Upper lobe of right lung (tissue), 1 donor: Measurements from ENCODE around the gene TEAD3. TPM values are rescaled to one million over a fixed set of nuclear protein-coding genes. Genes with fewer than 3 reads are reported as not detected.
A peak's percentile ranks its signal among the peaks of the same experiment; 100 is the strongest.

ENCODE experiments used
- ATAC-seq: fragments of 200-7000 bp; cut with Tn5 transposase; one replicate; pipeline ENCODE4 v1.9.1; 2020; ENCODE audit warnings: mild to moderate bottlenecking, moderate library complexity
- DNase-seq: peaks from one replicate; pipeline ENCODE4 v3.0.0-alpha.2; 2020
- H3K27ac ChIP-seq: fragments of 200-600 bp; one replicate; pipeline ENCODE4 v1.8.0; 2022
- H3K27me3 ChIP-seq: fragments of 200-600 bp; one replicate; pipeline ENCODE4 v1.8.0; 2022; ENCODE audit warnings: mild to moderate bottlenecking
- H3K36me3 ChIP-seq: fragments of 200-600 bp; one replicate; pipeline ENCODE4 v1.8.0; 2022
- H3K4me1 ChIP-seq: fragments of 200-600 bp; one replicate; pipeline ENCODE4 v1.8.0; 2022
- H3K4me3 ChIP-seq: fragments of 200-600 bp; one replicate; pipeline ENCODE4 v1.8.0; 2022; ENCODE audit warnings: mild to moderate bottlenecking
- H3K9me3 ChIP-seq: fragments of 200-600 bp; one replicate; pipeline ENCODE4 v1.8.0; 2022
- CTCF ChIP-seq: fragments of 200-600 bp; IDR thresholded peaks from one replicate; pipeline ENCODE4 v1.8.0; 2022; ENCODE audit warnings: antibody characterized with exemption
- intact Hi-C: fragments of 100-400 bp; cut with DNase I; formaldehyde crosslinking; loops from one replicate; pipeline ENCODE4 v1.11.0; 2022
- microRNA-seq: library from miRNA; unstranded; fragments of <30 nt; microRNA quantifications from one replicate; pipeline ENCODE4 v1.2.0, GENCODE V29; 2020; ENCODE audit warnings: borderline microRNAs expressed
- total RNA-seq: library from RNA; stranded (reverse); fragmentation: NEBNext Ultra II Directional; extraction: Animal tissue kit (Norgen Biotek cat#: 25700); gene quantifications from one replicate; pipeline ENCODE4 v1.2.1, GENCODE V29; 2021
- donor health status: DM: no; HTN: yes; CAD: no; lungs with severe emphysema.

TEAD3 gene
- total RNA-seq, 1 donor from 2014 or later = 23.4 TPM

GRCh38 chr6:35426074-35426473 lies 70.8 kb downstream of the TEAD3 start:
- DNase-seq (peak; percentile 74), ATAC-seq (peak; percentile 88)
- intact Hi-C loops = no loop called here
- Histone ChIP-seq H3K4me1 (peaks cover 4% of the 10 kb centered on the region), H3K9me3 (peaks cover 19% of the 10 kb centered on the region), H3K4me3 (no peak overlapping the region), H3K36me3 (peaks cover 36% of the 10 kb centered on the region), H3K27me3 (no peaks in the 10 kb centered on the region), H3K27ac (no peak overlapping the region)
- no peak for TF ChIP-seq CTCF

- TF ChIP-seq CTCF = no peak
- Histone ChIP-seq H3K9me3 (peaks cover 19% of the 10 kb centered on the region), H3K4me1 (peaks cover 4% of the 10 kb centered on the region), H3K36me3 (peaks cover 38% of the 10 kb centered on the region), H3K27ac (no peak overlapping the region), H3K27me3 (no peaks in the 10 kb centered on the region), H3K4me3 (no peak overlapping the region)
- DNase-seq = no peak
- intact Hi-C loops = no loop called here
- ATAC-seq = no peak
These were observed 71.6 kb downstream of the TEAD3 start for GRCh38 chr6:35425284-35425683.

Small RNA genes within 50 kb of the gene (microRNA-seq; reads per million reads assigned to microRNA genes)
- gene MIR7111 = not detected

Other genes with a start within 250 kb of the TEAD3 start
- 31.3 TPM for gene ZNF76, start 237.3 kb downstream of the TEAD3 start, total RNA-seq
- 17.4 TPM for gene DEF6, start 199.3 kb downstream of the TEAD3 start, total RNA-seq
- gene PPARD, start 154.5 kb downstream of the TEAD3 start, total RNA-seq = 31.6 TPM
- gene FANCE, start 44.7 kb downstream of the TEAD3 start, total RNA-seq = 10.4 TPM
- gene RPL10A, start 28.7 kb downstream of the TEAD3 start, total RNA-seq = 941 TPM
- not detected for gene TULP1, start 15.8 kb upstream of the TEAD3 start, total RNA-seq
- gene FKBP5, start 191.8 kb upstream of the TEAD3 start, total RNA-seq = 142 TPM
- gene ARMC12, start 240.0 kb upstream of the TEAD3 start, total RNA-seq = 0.52 TPM